ENCODE data around the gene KCNF1.

GRCh38 chr2:10954856-10955818 is 43.4 kb downstream of the KCNF1 start:
- TF ChIP-seq CTCF (IDR thresholded peaks at IDR 0.05; ENCODE audit: insufficient read depth, low read depth, low read length) (no peak), EZH2 (IDR thresholded peaks at IDR 0.05; ENCODE audit: insufficient read depth, low read length) (no peak)
